Thymus (tissue), 11 donors: Measurements from ENCODE around the gene CHN2. TPM values are rescaled to one million over a fixed set of nuclear protein-coding genes. Genes with fewer than 3 reads are reported as not detected.

Experiments used
- DNase-seq, 9 donors: peaks; one replicate each; pipeline ENCODE4 v3.0.0-alpha.2; 2013; ENCODE audit warnings: low spot score in 9 of 9, low read depth in 6 of 9, missing footprints in 1 of 9
- H3K27ac ChIP-seq, 2 donors: one replicate each; pipeline ENCODE4 v1.5.1; 2013; ENCODE audit warnings: control low read depth in 1 of 2, low read depth in 1 of 2, low read length in 1 of 2, mild to moderate bottlenecking in 1 of 2, moderate library complexity in 1 of 2
- H3K27me3 ChIP-seq, 2 donors: one replicate each; pipeline ENCODE4 v1.5.1; 2013; ENCODE audit warnings: low read length in 1 of 2; ENCODE audit not compliant: control insufficient read depth in 2 of 2, insufficient read depth in 1 of 2
- H3K36me3 ChIP-seq, 2 donors: one replicate each; pipeline ENCODE4 v1.5.1; 2013; ENCODE audit warnings: low read length in 1 of 2, mild to moderate bottlenecking in 1 of 2, moderate library complexity in 1 of 2; ENCODE audit not compliant: control insufficient read depth in 2 of 2, insufficient read depth in 2 of 2
- H3K4me1 ChIP-seq, 2 donors: one replicate each; pipeline ENCODE4 v1.5.1; 2013; ENCODE audit warnings: low read length in 2 of 2; ENCODE audit not compliant: control insufficient read depth in 2 of 2, insufficient read depth in 2 of 2
- H3K4me3 ChIP-seq, 2 donors: one replicate each; pipeline ENCODE4 v1.5.1; 2013; ENCODE audit warnings: low read length in 2 of 2, control low read depth in 1 of 2, mild to moderate bottlenecking in 1 of 2
- H3K9me3 ChIP-seq, 2 donors: one replicate each; pipeline ENCODE4 v1.5.1; 2013; ENCODE audit warnings: low read length in 1 of 2, mild to moderate bottlenecking in 1 of 2; ENCODE audit not compliant: control insufficient read depth in 2 of 2, insufficient read depth in 1 of 2
- WGBS: extraction: QIAGEN DNeasy Blood & Tissue Kit; methylation state at CpG from one replicate; pipeline ENCODE4 v1.1.7; 2013; 5-methylcytosine and 5-hydroxymethylcytosine counted together
- polyA plus RNA-seq: library from polyadenylated mRNA; stranded (reverse); fragments of 200-250 nt; gene quantifications from one replicate; pipeline ENCODE4 v1.2.3, GENCODE V29; 2013
- total RNA-seq: library from RNA; stranded (reverse); fragments of 120-200 nt; gene quantifications from one replicate; pipeline ENCODE4 v1.2.4, GENCODE V29; 2013
- donor health status: healthy.

The CHN2 gene
- total and polyA plus RNA-seq, 2 donors: 5.9 to 6.5 TPM

DNA sequence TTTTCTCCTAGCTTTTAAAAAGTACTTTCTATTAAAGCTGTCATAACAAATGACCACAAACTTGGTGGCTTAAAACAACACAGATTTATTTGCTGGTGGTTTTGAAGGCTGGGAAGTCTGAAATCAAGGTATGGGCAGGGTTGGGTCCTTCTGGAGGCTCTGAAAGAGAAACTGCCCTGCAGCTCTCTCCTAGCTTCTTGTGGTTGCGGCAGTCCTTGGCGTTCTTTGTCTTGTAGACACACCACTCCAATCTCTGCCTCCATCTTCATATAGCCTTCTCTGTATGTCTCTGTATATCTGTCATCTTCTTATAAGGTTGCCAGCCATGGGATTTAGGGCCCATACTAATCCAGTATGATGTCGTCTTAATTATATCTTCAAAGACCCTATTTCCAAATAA lies 289.7 kb downstream of the CHN2 start:
- Histone ChIP-seq H3K9me3 (no peaks in the 10 kb centered on the region), H3K27ac (no peak overlapping the region), H3K27me3 (no peaks in the 10 kb centered on the region), H3K36me3 (no peaks in the 10 kb centered on the region), H3K4me3 (no peak overlapping the region), H3K4me1 (no peaks in the 10 kb centered on the region)
- 98% methylated on average over 3 of the region's 3 CpGs for WGBS
- no peak for DNase-seq

DNA sequence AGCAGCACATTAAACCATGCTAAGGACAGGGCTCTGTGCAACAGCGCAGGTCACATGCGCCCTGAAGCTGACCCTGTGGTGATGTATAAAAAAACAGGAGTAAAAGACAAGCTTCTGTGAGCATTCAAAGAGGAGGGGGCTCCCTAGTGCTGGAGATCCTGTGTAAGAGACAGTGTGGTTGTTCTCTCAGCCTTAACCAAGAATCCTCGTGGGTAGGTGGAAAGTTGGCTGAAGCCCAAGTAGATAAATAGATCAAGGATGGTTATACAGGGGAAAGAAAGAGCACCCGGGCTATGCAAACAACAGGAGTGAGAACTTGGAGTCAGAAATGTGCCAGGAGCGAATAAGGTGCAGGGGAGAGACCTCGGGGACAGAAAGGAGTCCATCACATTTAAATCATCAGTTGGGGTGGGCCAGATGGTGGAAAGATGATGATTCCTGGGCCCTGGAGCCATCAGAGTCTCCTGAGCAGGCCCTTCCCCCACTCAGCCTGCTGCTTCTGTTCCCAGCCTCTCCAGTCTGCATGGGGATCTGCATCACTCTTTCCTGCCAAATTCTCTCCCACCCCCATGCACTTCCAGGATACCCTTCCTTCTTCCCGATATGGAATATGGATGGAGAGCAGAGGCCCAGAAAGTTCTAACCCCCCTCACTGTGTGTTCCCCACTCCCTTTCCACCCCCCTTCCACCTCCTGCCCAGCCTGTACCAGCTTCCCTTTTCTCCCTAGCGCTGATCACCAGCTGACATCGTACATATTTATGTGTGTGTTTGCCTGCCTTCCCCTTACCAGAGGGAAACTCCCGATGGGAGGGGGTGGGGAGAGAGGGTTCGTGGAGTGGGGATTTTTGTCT lies 291.0 kb downstream of the CHN2 start:
- DNase-seq: peak in 1 of 9 donors; percentile 2
- WGBS: 52% methylated on average over 11 of the region's 11 CpGs
- H3K27me3 ChIP-seq: no peaks in the 10 kb centered on the region
- no peaks in the 10 kb centered on the region for H3K9me3 ChIP-seq
- no peak overlapping the region for H3K4me3 ChIP-seq
- H3K27ac ChIP-seq: no peak overlapping the region
- H3K4me1 ChIP-seq: no peaks in the 10 kb centered on the region
- H3K36me3 ChIP-seq: no peaks in the 10 kb centered on the region

DNA sequence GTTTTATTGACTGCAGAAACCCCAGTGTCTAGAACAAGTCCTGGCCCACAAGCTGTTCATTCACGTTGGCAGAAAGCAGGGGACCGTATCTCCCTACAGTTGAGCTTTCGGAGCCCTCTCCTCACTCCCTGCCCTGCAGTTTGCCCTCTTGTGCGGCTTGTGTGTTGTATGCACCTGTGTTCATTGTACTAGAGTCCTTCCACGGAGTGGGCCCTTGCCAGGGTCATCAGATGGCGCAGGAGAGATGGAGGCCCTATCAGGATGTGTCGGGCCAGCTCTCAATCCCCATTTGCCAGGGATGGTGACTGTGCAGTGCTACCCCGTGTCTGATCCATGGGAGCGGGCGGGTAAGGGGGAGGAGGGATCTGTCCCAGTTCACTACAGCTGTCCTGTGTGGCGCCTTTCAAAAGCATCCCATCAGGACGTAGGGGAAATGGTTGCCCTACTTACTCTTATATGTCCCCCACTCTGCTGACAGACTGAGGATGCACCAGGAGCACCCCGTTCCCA lies 291.7 kb downstream of the CHN2 start:
- no peak for DNase-seq
- Histone ChIP-seq H3K36me3 (no peaks in the 10 kb centered on the region), H3K9me3 (no peaks in the 10 kb centered on the region), H3K4me3 (no peak overlapping the region), H3K4me1 (no peaks in the 10 kb centered on the region), H3K27ac (no peak overlapping the region), H3K27me3 (no peaks in the 10 kb centered on the region)
- WGBS: 93% methylated on average over 13 of the region's 13 CpGs

DNA sequence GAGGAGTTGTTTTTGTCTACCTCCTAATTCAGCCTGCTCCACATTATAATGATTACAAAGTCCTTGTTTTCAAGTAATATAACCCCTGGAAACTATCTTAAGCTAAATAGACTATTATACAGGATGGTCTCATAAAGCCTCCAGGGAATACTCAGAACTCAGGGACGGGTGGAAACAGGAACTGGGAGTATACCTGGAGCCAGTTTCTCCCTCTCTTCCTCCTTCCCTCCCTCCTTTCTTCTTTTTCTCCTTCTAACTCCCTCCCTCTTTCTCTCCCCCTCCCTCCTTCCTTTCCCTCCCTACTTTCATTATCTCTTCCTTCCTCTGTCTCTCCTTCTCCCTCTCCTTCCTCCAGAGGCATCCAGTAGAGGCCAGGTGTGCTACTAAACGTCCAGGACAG lies 292.8 kb downstream of the CHN2 start:
- Histone ChIP-seq H3K9me3 (no peaks in the 10 kb centered on the region), H3K4me3 (no peak overlapping the region), H3K27me3 (no peaks in the 10 kb centered on the region), H3K4me1 (no peaks in the 10 kb centered on the region), H3K36me3 (no peaks in the 10 kb centered on the region), H3K27ac (no peak overlapping the region)
- 46% methylated on average over 2 of the region's 2 CpGs for WGBS
- DNase-seq: no peak

DNA sequence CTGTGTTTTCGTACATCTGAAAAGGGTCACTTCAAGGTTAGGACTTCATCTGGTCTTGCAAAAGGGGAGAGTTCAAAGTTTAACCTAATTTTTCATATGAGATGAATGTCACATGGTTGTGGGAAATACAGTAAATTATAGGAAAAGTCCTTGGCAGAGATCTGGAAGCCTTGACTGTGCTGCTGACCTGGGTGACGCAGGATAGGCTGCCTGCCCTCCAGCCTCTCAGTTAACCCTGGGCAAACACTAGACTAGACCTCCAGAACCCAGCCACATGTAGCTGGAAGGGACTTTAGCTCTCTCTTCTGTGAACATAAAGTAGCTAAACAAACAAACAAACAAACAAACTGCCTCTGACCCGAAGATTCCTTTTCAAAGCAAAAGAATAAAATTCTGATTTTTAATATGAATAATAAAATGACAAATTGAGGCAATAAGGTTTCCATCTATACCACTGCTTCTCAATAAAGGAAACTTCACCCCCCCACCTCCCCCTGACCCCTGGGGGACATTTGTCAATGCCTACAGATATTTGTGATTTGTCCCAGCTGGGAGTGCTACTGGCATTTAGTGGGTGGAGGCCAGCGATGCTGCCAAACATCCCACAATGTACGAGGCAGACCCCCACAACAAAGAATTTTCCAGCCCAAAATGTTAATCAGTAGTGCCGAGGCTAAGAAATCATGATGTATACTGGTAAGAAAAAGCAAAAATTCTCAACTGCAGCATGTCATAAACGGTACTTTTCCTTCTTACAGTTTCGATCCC lies 293.8 kb downstream of the CHN2 start:
- H3K9me3 ChIP-seq: no peaks in the 10 kb centered on the region
- no peaks in the 10 kb centered on the region for H3K4me1 ChIP-seq
- no peak overlapping the region for H3K4me3 ChIP-seq
- 94% methylated on average over 8 of the region's 8 CpGs for WGBS
- DNase-seq: no peak
- no peaks in the 10 kb centered on the region for H3K36me3 ChIP-seq
- H3K27ac ChIP-seq: no peak overlapping the region
- no peaks in the 10 kb centered on the region for H3K27me3 ChIP-seq

DNA sequence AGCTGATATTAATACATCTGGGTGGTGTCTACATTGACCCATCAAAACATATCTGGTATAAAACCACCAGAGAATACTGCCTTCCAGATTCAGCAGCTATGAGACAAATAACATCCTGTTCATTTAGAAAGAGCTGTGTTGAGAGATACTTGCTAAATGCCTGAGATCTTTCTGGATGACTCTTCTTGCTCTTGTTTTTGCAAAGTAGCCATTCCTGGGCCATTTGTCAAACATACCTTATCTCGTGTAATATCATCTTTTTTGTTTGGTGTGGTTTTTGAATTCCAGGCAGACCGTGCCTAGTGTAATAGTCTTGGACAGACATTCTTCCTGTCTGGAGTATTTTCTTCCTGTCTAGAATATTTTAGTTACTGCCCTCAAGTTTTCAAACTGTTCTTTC lies 294.4 kb downstream of the CHN2 start:
- no peak for DNase-seq
- Histone ChIP-seq H3K4me1 (no peaks in the 10 kb centered on the region), H3K27ac (no peak overlapping the region), H3K4me3 (no peak overlapping the region), H3K36me3 (no peaks in the 10 kb centered on the region), H3K9me3 (no peaks in the 10 kb centered on the region), H3K27me3 (no peaks in the 10 kb centered on the region)
- WGBS: 33% methylated on average over 2 of the region's 2 CpGs

DNA sequence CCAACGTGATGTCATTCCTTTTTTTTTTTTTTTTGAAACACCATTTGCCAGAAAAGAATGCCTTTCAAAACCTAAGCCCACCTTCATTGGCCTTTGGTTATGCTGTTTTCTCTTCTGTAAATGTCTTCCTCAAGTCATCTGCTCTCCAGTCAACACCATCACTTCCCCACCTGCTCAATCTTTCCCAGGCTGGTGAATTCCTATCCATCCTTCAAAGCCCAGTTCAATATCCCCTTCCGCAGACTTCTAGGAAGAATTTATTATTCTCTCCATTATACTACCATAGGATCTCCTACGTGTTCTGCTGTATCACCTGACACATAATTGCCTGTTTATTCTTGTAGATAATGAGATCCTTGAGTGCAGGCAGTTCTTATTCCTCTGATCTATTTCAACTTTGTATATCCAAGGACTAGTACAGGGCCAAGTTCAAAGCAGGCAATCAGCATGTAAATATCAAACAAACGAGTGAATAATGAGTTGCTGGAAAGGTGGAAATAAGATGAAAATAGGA lies 295.6 kb downstream of the CHN2 start:
- Histone ChIP-seq H3K4me3 (no peak overlapping the region), H3K36me3 (no peaks in the 10 kb centered on the region), H3K27ac (no peak overlapping the region), H3K4me1 (no peaks in the 10 kb centered on the region), H3K9me3 (no peaks in the 10 kb centered on the region), H3K27me3 (no peaks in the 10 kb centered on the region)
- no peak for DNase-seq
- 97% methylated on average over 4 of the region's 4 CpGs for WGBS

DNA sequence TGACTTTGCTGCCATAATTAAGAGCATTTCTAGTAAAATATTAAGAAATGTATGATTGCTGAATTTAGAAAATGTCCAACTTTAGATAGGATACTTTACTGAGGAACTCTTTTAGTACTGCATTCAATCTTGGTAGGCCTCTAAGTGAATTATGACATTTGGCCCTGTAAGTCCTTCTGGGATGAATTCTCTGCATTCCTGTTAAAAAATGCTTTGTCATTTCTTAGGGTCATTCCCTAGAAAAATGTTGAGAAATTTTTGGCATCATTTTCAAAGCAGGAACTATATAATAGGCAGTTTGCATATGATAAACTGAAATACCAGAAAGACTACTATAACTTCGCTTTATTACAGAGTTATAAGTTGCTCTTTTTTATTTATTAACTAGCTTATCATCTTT lies 299.8 kb downstream of the CHN2 start:
- Histone ChIP-seq H3K9me3 (no peaks in the 10 kb centered on the region), H3K4me3 (no peak overlapping the region), H3K27ac (no peak overlapping the region), H3K4me1 (no peaks in the 10 kb centered on the region), H3K36me3 (no peaks in the 10 kb centered on the region), H3K27me3 (no peaks in the 10 kb centered on the region)
- 99% methylated on average over 1 of the region's 1 CpG for WGBS
- DNase-seq: no peak

DNA sequence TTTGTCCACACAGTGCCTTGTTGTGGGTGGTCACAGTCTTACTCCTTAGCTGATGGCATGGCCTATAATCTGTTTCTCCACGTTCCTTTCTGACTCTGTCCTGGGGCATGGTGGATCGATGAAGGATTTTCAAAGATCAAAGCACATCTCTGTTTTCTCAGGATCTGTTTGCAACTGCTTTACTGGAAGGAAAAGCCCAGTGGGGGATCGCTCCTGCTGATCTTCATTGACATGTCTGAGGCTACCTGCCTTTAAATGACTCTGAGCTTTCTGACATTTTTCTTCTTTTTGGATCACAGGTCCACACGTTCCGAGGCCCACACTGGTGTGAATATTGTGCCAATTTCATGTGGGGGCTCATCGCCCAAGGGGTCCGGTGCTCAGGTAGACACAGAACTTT lies 301.1 kb downstream of the CHN2 start:
- Histone ChIP-seq H3K27me3 (no peaks in the 10 kb centered on the region), H3K36me3 (no peaks in the 10 kb centered on the region), H3K27ac (no peak overlapping the region), H3K4me3 (no peak overlapping the region), H3K4me1 (no peaks in the 10 kb centered on the region), H3K9me3 (no peaks in the 10 kb centered on the region)
- 96% methylated on average over 7 of the region's 7 CpGs for WGBS
- no peak for DNase-seq
